ENCODE data around the gene NPC1.
A peak's percentile ranks its signal among the peaks of the same experiment; 100 is the strongest.
"Not testable (repeated sequence)": the region's sequence is repeated elsewhere in the genome, so short reads cannot be mapped to it uniquely, and the experiment has no call there.

The NPC1 gene

GRCh38 chr18:23623040-23623439, 36.7 kb upstream of the NPC1 start:
- Histone ChIP-seq H3K4me3 (ENCODE audit: low read length) (no peak overlapping the region), H3K36me3 (ENCODE audit: insufficient read depth, low read depth, low read length) (no peaks in the 10 kb centered on the region), H3K9ac (ENCODE audit: low read depth, low read length) (no peak overlapping the region), H3K27me3 (ENCODE audit: insufficient read depth, low read length) (peaks cover 42% of the 10 kb centered on the region), H3K9me3 (ENCODE audit: insufficient read depth, low read depth, low read length) (no peaks in the 10 kb centered on the region), H3K4me1 (ENCODE audit: insufficient read depth, low read length) (peaks cover 4% of the 10 kb centered on the region; the same call in 1 of the 2 replicates), H3K27ac (ENCODE audit: low read length) (no peak overlapping the region)

DNA sequence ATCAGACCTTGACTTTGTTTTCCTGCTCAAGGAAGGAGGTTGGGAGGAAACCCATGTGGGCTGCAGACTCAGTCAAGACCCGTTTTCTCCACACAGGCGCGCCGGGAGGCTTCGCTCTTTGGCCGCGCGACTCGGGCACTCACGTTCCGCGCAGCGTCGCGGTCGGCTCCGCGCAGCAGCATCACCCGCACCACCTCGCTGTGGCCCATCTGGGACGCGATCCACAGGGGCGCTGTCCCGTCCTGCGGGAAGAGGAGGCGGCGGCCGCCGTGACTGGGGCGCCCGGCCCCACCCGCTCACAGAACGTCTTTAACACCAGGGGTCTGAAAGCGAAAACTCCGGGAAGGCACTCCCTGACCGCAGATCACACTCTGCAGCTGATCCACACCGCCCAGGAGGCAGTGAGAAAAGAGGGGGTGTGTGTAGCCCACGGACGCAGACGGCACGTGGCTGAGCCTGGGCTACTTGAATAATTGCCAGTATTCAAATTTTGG, 33.1 kb upstream of the NPC1 start:
- Histone ChIP-seq H3K27ac (ENCODE audit: low read length) (no peak overlapping the region), H3K9ac (ENCODE audit: low read depth, low read length) (peak overlapping the region; percentile 70; the same call in 1 of the 2 replicates), H3K4me1 (ENCODE audit: insufficient read depth, low read length) (peaks cover 4% of the 10 kb centered on the region; the same call in 1 of the 2 replicates), H3K4me3 (ENCODE audit: low read length) (peak overlapping the region; percentile 81), H3K9me3 (ENCODE audit: insufficient read depth, low read depth, low read length) (no peaks in the 10 kb centered on the region), H3K36me3 (ENCODE audit: insufficient read depth, low read depth, low read length) (no peaks in the 10 kb centered on the region), H3K27me3 (ENCODE audit: insufficient read depth, low read length) (peaks cover 51% of the 10 kb centered on the region)

DNA sequence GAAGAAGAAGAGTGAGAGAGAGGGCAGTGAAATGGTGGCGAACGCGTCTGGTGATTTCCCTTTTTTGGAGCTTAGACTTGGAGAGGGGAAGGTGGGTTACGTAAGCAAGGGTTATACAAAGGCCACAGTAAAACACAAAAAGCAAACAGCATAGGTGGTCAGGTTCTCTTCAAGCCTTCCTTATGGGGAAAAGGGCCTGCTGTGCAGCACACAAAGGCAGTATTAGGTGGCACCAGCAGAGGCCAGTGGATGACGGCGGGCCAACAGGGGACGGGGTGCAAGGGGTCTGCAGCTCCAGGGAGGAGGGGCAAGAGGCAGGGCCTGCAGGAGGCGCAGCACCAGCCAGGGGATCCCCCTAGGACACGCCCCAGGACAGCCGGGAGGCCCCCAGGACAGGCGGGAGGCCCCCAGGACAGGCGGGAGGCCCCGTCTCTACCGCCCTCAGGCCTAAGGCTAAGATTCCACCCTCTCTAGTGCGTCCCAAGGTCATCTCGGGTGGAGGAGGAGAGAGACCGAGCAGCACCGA, 32.6 kb upstream of the NPC1 start:
- no peaks in the 10 kb centered on the region for H3K9me3 ChIP-seq (ENCODE audit: insufficient read depth, low read depth, low read length)
- H3K4me3 ChIP-seq (ENCODE audit: low read length): peak overlapping the region; percentile 81
- H3K27ac ChIP-seq (ENCODE audit: low read length): no peak overlapping the region
- no peaks in the 10 kb centered on the region for H3K36me3 ChIP-seq (ENCODE audit: insufficient read depth, low read depth, low read length)
- H3K9ac ChIP-seq (ENCODE audit: low read depth, low read length): peak overlapping the region; percentile 70; the same call in 1 of the 2 replicates
- H3K4me1 ChIP-seq (ENCODE audit: insufficient read depth, low read length): peaks cover 4% of the 10 kb centered on the region; the same call in 1 of the 2 replicates
- H3K27me3 ChIP-seq (ENCODE audit: insufficient read depth, low read length): peaks cover 51% of the 10 kb centered on the region

DNA sequence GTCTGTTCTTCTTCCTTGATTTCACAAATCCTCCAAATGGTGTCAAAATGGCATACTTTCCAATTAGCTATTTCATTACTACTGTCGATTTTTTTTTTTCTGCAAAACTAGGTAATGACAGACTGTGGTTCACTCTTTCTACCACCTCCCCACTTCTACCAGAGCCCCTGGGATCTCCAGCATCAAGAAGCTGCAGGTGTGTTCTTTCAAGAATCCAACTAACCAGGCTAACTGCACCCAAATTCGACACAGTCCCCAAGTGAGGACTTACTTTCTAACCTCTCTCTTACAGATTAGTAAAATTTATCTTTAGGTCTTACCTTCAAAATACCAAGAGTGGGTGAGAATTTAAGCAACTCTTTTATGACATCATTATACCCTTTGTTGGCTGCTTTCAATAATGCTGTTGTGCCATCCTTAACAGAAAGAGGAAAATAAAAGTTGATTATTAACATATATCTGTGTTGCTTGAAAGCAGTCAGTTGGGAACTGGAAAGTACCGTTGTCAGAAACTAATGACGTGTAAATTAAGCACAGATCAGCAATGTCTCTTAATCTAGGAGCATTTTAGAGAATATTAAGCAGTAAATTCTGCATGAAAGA, 31.2 kb upstream of the NPC1 start:
- Histone ChIP-seq H3K4me1 (ENCODE audit: insufficient read depth, low read length) (peaks cover 4% of the 10 kb centered on the region; the same call in 1 of the 2 replicates), H3K4me3 (ENCODE audit: low read length) (no peak overlapping the region), H3K9ac (ENCODE audit: low read depth, low read length) (no peak overlapping the region), H3K9me3 (ENCODE audit: insufficient read depth, low read depth, low read length) (no peaks in the 10 kb centered on the region), H3K27ac (ENCODE audit: low read length) (no peak overlapping the region), H3K27me3 (ENCODE audit: insufficient read depth, low read length) (peaks cover 51% of the 10 kb centered on the region), H3K36me3 (ENCODE audit: insufficient read depth, low read depth, low read length) (no peaks in the 10 kb centered on the region)

DNA sequence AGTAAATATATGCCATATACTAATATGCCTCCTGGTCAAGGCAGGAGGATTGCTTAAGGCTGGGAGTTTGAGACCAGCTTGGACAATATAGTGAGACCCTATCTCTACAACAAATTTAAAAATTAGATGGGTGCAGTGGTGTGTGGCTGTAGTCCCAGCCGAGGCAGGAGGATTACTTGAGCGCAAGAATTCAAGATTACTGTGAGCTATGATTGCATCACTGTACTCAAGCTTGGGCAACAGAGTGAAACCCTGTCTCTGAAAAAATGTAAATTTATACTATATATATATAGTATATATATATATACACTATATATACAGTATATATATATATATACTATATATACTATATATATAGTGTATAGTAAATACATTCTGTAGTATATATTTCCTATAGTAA, 30.0 kb upstream of the NPC1 start:
- H3K4me1 ChIP-seq (ENCODE audit: insufficient read depth, low read length): peaks cover 4% of the 10 kb centered on the region; the same call in 1 of the 2 replicates
- H3K27me3 ChIP-seq (ENCODE audit: insufficient read depth, low read length): peaks cover 41% of the 10 kb centered on the region
- H3K4me3 ChIP-seq (ENCODE audit: low read length): no peak overlapping the region
- no peak overlapping the region for H3K27ac ChIP-seq (ENCODE audit: low read length)
- H3K9me3 ChIP-seq (ENCODE audit: insufficient read depth, low read depth, low read length): no peaks in the 10 kb centered on the region
- no peak overlapping the region for H3K9ac ChIP-seq (ENCODE audit: low read depth, low read length)
- H3K36me3 ChIP-seq (ENCODE audit: insufficient read depth, low read depth, low read length): no peaks in the 10 kb centered on the region

DNA sequence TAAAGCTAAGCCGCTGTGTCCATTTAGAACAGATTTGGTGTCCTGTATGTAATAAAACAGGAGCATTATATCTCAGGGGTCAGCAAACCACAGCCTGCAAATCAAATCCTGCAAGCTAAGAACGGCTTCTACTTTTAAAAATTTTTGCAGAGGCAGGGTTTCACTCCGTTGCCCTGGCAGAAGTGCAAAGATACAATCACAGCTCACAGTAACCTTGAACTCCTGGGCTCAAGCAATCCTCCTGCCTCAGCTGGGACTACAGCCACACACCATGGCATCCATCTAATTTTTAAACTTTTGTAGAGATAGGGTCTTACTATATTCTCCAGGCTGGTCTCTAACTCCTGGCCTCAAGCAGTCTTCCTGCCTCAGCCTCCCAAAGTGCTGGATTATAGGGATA, 28.6 kb upstream of the NPC1 start:
- Histone ChIP-seq H3K27me3 (ENCODE audit: insufficient read depth, low read length) (peaks cover 28% of the 10 kb centered on the region), H3K9me3 (ENCODE audit: insufficient read depth, low read depth, low read length) (no peaks in the 10 kb centered on the region), H3K36me3 (ENCODE audit: insufficient read depth, low read depth, low read length) (no peaks in the 10 kb centered on the region), H3K4me1 (ENCODE audit: insufficient read depth, low read length) (peaks cover 4% of the 10 kb centered on the region; the same call in 1 of the 2 replicates), H3K4me3 (ENCODE audit: low read length) (no peak overlapping the region), H3K27ac (ENCODE audit: low read length) (no peak overlapping the region), H3K9ac (ENCODE audit: low read depth, low read length) (no peak overlapping the region)

DNA sequence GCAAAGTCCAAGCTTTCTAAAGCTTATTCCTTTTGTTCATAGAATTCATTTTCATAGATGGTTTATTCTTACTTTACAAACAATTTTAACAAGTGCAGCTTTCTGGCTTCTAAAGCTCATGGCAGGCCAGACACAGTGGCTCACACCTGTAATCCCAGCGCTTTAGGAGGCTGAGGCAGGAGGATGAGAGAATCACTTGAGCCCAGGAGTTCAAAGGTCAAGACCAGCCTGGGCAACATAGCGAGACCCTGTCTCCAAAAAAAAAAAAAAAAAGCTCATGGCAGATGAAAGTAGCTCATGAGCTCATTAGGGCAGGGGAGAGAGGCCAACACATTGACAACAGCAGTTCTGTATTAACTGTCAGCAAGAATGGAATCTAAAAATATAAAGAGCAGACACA, 28.1 kb upstream of the NPC1 start:
- no peak overlapping the region for H3K4me3 ChIP-seq (ENCODE audit: low read length)

DNA sequence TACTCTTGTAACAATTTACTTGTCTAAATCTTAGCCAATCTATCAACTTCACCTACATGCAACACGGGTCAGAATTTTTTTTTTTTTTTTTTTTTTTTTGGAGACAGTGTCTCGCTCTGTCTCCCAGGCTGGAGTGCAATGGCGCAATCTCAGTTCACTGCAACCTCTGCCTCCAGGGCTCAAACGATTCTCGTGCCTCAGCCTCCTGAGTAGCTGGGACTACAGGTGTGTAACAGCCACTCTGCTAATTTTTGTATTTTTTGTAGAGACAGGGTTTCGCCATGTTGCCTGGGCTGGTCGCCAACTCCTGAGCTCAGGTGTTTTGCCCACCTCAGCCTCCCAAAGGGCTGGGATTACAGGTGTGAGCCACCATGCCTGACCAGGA, 26.8 kb upstream of the NPC1 start:
- not testable (repeated sequence) for H3K36me3 ChIP-seq (ENCODE audit: insufficient read depth, low read depth, low read length); H3K27me3 ChIP-seq (ENCODE audit: insufficient read depth, low read length); H3K9me3 ChIP-seq (ENCODE audit: insufficient read depth, low read depth, low read length); H3K27ac ChIP-seq (ENCODE audit: low read length); H3K4me1 ChIP-seq (ENCODE audit: insufficient read depth, low read length); H3K9ac ChIP-seq (ENCODE audit: low read depth, low read length); H3K4me3 ChIP-seq (ENCODE audit: low read length)

More for the DNA sequence above, 28.1 kb upstream of the NPC1 start:
- H3K9me3 ChIP-seq (ENCODE audit: insufficient read depth, low read depth, low read length): no peaks in the 10 kb centered on the region
- peaks cover 23% of the 10 kb centered on the region for H3K27me3 ChIP-seq (ENCODE audit: insufficient read depth, low read length)
- no peak overlapping the region for H3K9ac ChIP-seq (ENCODE audit: low read depth, low read length)
- H3K36me3 ChIP-seq (ENCODE audit: insufficient read depth, low read depth, low read length): no peaks in the 10 kb centered on the region
- no peak overlapping the region for H3K27ac ChIP-seq (ENCODE audit: low read length)
- H3K4me1 ChIP-seq (ENCODE audit: insufficient read depth, low read length): peaks cover 4% of the 10 kb centered on the region; the same call in 1 of the 2 replicates

DNA sequence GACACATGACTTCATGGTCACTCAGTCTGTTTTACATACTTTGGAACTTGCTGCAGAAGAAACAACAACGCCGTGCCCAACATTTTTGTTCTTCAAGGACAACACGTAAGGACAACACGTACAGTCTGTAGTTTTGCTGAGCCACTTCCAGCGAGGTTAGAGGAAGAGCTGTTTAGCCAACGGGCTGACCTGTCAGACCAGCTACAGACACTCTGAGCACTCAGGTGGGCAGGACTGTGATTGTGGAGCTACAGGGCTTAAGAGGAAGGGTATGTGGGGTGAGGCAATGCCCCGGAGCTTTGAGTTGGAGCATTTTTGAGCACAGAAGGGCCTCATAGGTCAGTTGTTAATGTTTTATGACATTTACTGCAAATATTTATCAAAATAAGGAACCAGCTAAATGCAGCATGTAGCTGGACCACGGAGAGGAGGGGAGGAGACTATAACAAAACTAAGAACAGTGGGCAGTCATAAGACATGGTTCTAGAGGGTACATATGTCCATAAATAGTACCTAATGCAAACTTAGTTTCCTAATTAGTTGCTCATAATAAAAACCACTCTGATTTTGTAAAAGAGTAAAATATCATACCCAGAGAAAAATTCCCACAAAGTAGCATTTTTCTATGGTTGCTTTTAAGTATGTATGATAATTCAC, 26.3 kb upstream of the NPC1 start:
- Histone ChIP-seq H3K4me1 (ENCODE audit: insufficient read depth, low read length) (no peaks in the 10 kb centered on the region), H3K9ac (ENCODE audit: low read depth, low read length) (no peak overlapping the region), H3K36me3 (ENCODE audit: insufficient read depth, low read depth, low read length) (no peaks in the 10 kb centered on the region), H3K4me3 (ENCODE audit: low read length) (no peak overlapping the region), H3K27me3 (ENCODE audit: insufficient read depth, low read length) (peaks cover 4% of the 10 kb centered on the region; the same call in 1 of the 2 replicates), H3K27ac (ENCODE audit: low read length) (no peak overlapping the region), H3K9me3 (ENCODE audit: insufficient read depth, low read depth, low read length) (no peaks in the 10 kb centered on the region)

DNA sequence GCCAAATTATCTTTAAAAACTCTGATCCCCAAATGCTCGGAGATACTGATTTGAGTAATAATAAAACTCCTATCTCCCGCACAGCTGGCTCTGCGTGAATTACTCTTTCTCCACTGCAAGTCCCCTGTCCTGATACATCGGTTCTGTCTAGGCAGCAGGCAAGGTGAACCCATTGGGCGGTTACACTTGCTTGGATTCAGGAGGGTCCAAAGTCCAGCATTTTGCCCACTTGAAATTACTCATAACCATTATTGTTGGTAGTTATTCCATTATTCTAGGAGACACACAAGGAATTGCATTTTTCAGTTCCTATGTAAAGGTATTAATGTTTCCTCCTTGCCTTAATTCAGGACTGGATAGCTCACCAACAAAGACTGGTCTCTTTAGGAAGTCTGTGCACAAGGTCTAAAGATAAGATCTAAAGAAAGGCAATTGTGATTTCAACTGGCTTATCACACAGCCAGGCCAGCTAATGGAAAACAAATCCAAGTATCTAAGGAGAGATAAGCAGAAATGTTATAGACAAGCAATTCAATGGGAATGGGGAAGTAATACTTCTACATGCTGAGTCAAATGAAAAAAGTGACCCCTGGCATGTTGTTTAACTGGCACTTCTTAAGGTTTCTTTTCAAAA, 23.2 kb upstream of the NPC1 start:
- no peak overlapping the region for H3K27ac ChIP-seq (ENCODE audit: low read length)
- no peak overlapping the region for H3K9ac ChIP-seq (ENCODE audit: low read depth, low read length)
- no peaks in the 10 kb centered on the region for H3K9me3 ChIP-seq (ENCODE audit: insufficient read depth, low read depth, low read length)
- no peaks in the 10 kb centered on the region for H3K27me3 ChIP-seq (ENCODE audit: insufficient read depth, low read length)
- H3K4me1 ChIP-seq (ENCODE audit: insufficient read depth, low read length): no peaks in the 10 kb centered on the region
- no peak overlapping the region for H3K4me3 ChIP-seq (ENCODE audit: low read length)
- no peaks in the 10 kb centered on the region for H3K36me3 ChIP-seq (ENCODE audit: insufficient read depth, low read depth, low read length)

DNA sequence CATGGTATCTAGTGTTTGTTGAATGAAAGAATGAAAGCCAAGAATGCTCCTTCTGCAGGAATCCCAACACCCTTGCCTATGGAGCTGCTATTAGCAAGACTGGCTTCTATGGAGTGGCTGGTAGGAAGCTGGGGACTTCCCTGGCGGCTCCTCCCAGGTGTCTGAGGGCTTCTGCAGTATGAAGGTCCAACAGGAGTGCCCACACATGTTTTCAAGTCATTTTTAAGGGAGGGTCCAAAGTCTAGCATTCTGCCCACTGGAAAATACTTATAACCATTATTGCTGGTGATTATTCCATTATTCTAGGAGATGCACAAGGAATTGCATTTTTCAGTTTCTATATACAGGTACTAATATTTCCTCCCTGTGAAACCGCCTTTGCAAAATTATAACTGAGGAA, 21.9 kb upstream of the NPC1 start:
- Histone ChIP-seq H3K27ac (ENCODE audit: low read length) (no peak overlapping the region), H3K36me3 (ENCODE audit: insufficient read depth, low read depth, low read length) (no peaks in the 10 kb centered on the region), H3K27me3 (ENCODE audit: insufficient read depth, low read length) (no peaks in the 10 kb centered on the region), H3K4me3 (ENCODE audit: low read length) (no peak overlapping the region), H3K9ac (ENCODE audit: low read depth, low read length) (no peak overlapping the region), H3K9me3 (ENCODE audit: insufficient read depth, low read depth, low read length) (no peaks in the 10 kb centered on the region), H3K4me1 (ENCODE audit: insufficient read depth, low read length) (no peaks in the 10 kb centered on the region)

Measured in iPS-20b (cell line).